ENCODE results near the gene TMEM125.

Gene TMEM125

DNA sequence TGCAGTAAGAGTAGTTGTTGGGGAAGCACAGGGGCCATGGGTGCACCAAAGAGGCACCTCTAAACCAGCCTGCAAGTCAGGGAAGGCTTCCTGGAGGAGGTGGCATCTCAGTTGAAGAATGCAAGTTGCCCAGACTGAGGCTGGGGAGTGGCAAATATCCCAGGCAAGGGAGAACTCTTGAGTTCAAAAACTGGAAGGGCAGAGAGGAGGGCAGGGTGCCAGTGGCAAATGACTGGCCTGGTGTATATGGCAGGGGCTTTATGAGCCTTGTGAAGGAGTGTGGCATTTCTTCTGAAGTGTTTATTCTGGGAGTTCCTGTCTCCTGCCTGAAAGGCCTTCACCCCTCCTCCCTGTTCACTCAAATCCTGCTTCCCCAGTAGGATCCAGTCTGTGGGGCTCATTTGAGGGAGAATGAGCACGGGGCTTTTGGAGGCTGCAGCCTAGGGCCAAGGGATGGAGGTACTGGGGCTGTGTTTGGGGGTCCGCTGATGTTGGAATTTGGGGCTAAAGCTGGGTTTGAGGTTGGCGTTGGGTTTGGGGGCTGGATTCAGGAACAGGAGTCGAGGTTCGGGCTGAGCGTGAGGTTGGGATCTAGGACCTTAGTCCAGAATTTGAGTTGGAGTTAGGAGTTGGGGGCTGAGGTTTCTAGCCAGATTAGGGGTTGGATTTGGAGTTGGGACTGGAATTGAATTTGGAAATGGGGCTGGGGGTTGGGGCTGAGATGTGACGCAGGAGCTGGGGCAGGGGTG is at the start of gene TMEM125:
TSS of gene TMEM125 (plus strand) at position 357 of the 749 bp plus-strand sequence. CDS start 2,740 bp downstream, outside the sequence.
- no peak for DNase-seq (ENCODE audit: low read depth in 2 of 2, low spot score in 1 of 2)

DNA sequence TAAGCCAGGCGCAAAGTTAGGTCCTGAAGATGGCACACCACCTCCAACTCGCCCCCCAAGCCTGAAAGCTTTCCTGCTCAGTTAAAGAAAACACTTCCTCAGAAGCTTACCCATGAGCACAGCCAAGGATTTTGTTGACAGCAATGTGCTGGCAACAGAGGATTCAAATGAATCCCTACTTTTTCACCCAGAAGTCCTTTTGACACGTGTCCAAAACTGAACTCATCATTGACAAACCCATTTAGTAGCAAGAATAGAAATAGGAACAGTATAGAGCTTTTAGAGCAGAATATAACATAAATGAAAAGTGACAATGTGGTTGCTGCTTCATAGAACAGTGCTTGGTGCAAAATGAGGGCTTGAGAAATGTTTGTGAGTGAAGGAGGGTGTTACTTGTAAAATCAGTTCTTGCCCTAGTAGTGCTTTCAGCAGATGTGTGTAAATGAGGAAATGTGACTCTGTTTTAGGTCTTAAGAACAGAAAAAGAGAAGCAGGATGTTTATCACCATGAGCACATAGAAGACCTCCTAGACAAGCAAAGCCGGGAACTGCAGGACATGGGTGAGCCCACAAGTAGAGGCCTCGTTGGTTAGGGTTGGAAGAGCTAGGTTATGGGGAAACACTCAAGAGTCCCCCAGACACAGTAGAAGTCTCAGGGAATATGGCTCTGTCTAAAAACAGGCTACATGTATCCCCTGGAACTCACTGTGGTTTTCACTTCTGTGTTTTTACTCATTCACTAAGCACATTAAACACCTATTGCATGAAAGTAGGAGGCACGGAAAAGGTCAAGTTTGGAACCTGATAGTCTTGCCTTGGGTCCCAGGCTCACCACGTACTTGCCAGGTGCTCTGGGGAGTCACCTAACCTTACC is 48.6 kb upstream of the TMEM125 start:
- no peak for DNase-seq (ENCODE audit: low read depth in 2 of 2, low spot score in 1 of 2)

DNA sequence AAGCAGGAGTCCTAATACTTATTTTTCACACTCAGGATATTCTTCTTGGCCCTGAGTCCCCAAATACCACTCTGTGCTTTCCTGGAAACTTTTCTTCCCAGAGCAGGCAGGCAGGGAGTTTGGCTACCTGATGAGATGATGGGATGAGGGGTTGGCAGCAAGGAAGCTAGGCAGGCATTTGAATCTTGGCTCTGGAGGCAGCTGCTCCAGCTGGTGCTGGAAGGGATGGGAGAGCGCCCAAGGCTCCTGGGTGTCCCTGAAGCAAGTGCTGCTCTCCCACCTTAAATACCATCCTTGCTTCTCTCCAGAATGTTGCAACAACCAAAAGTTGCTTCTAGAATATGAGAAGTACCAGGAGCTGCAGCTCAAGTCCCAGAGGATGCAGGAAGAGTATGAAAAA is 48.0 kb upstream of the TMEM125 start:
- no peak for DNase-seq (ENCODE audit: low read depth in 2 of 2, low spot score in 1 of 2)

DNA sequence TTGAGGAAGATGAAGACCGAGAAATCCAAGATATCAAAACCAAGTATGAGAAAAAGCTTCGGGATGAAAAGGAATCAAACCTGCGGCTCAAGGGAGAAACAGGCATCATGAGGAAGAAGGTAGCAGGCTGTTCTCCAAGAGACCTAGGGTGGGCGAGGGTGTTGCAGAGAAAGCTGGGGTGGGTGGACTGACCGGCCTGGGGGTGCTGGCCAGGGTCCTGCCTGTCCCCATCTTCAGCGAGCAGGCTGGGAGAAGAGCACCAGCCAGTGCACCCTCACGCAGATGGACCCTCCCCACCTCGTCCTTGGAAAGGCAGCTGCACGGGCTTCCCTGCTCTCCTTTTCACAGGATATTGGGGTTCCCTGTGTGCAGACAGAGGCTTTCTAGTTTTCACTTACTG is 46.9 kb upstream of the TMEM125 start:
- DNase-seq (ENCODE audit: low read depth in 2 of 2, low spot score in 1 of 2): no peak

DNA sequence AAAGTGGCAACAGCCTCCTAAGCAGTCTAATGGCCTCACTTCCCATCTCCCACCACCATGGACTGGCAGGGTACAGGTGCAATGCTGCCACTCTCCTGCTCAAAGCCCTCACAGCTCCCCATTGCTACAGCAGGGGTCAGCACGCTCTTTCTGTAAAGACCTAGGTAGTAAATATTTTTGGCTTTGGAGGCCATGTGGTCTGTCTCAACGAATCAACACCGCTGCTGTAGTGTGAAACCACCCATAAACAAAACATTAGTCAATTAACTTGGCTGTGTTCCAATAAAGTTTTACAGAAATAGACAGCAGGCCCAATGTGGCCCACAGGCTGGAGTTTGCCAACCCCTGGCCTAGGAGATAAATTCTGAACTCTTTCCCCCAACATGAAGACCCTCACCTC is 44.6 kb upstream of the TMEM125 start:
- DNase-seq (ENCODE audit: low read depth in 2 of 2, low spot score in 1 of 2): no peak

DNA sequence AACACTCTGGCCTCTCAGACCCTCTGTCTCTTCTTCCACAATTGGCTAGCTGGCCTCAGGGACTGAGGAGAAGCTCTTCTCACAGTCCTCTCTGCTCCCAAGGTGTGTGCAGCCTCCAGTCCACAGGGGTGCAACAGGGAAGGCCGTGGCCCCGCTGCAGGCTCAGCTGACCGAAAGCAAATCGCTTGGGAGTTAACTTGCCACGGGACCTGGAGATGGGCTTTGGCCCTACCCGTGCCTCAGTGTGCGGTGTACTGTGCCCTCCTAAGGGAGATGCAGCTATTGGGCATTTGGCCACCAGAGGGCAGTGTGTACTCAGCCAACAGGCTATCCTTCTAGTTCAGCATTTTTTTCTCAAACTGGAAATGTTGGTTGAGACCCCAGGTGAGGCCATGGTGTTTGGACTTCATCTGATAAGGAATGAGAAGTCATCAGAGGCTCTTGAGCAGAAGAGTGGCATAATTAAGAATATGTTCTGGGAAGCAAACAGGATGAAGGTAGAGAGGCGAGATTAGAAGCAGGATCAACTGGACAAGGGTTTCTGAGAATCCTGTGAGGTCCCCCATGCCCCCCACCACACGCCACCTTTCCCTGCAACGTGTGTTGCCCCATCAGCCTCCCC is 42.5 kb upstream of the TMEM125 start:
- DNase-seq (ENCODE audit: low read depth in 2 of 2, low spot score in 1 of 2): peak; percentile 72 to 81

DNA sequence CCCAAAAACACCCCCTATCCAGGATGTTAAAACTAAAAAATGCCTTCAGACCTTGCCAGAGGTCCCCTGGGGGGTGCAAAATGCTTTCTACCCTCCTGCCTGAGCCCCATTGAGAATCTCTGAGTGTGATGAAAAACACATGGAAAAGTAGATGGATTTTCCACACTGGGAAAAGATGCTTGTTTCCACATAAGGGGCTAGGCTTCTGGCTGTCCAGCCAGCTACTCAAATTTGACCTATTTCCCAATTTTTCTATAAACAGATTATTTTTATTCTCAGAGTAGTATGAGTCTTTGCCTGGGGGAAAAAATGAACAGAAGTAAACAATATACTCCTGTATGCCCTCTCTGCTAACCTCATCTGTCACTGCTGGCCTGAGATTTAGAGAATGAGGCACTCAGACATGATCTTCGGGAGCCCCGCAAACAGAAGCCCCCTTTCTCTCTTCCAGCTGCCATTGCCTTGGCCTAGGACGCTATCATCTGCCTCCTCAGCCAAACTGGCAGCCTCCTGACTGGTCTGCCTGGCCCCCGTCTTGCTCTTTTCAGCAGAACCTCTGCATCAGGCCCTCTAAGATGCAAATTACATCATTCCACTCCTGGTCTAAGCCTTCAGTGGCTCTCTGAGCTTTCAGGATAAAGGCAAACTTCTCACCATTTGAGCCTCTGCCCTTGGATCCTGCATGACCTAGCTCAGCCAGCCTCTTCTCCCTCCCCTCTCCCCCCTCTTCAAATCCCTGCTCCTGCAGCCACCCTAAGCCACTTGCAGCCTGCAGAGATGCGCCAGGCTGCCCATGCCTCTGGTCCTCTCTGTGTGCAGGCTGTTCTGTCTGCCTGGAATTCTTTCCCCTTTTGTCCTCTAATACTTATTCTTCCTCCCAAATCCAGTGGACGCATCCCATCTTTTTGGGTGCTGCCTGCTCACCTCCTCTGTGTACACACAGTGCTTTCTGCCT is 39.7 kb upstream of the TMEM125 start:
- DNase-seq (ENCODE audit: low read depth in 2 of 2, low spot score in 1 of 2): no peak

DNA sequence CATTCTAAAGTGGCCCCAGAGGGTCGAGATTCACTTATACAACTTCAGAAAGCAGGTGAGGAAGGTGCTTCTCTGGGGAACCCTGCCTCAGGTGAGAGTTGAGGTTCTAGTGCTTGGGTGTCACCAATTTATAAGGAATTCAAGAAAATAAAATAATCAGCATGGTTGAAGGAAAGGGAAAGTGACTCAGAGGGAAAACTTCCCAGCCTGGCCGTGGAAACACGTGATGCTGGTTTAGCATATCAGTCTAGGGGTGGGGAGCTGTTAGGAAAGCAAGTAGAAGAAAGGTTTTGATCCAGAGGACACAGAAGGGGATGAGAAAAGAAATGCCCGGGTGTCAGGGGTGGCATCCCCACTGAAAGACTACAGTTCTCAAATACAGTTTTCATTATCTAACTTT is 37.7 kb upstream of the TMEM125 start:
- no peak for DNase-seq (ENCODE audit: low read depth in 2 of 2, low spot score in 1 of 2)

DNA sequence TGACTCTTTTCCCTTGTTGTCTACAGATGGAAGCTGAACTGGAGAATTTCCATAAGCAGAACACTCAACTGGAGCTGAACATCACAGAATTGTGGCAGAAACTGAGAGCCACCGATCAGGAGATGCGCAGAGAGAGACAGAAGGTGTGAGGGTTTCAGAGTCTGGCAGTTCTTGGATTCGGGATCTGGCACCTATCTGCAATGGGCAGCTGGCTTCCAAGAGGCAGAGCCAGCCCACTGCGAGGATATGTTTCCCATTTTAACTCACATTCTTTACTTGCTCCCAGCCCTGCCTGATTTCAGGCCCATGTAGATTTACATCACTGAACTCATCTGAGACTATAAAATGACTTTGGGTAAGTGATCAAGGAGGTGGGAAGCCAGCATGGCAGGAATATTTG is 37.3 kb upstream of the TMEM125 start:
- no peak for DNase-seq (ENCODE audit: low read depth in 2 of 2, low spot score in 1 of 2)

DNA sequence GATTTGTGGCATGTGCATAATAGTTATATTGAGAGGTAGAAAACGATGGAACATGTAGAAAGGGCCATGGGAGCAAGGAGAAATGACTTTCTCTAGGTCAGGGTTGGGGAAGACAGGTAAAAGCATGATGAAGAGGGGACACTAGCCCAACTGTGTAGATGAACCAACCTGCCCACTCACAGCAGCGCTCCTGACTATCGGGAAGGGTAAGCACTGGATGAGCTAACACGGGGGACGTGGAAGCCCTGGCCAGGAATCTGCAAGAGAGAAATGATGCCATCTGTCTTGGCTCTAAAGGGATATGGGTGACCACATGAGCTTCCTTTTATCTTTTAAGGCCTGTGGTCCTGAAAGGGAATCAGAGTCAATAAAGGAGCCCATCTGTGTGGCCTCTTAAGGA is 36.2 kb upstream of the TMEM125 start:
- no peak for DNase-seq (ENCODE audit: low read depth in 2 of 2, low spot score in 1 of 2)

DNA sequence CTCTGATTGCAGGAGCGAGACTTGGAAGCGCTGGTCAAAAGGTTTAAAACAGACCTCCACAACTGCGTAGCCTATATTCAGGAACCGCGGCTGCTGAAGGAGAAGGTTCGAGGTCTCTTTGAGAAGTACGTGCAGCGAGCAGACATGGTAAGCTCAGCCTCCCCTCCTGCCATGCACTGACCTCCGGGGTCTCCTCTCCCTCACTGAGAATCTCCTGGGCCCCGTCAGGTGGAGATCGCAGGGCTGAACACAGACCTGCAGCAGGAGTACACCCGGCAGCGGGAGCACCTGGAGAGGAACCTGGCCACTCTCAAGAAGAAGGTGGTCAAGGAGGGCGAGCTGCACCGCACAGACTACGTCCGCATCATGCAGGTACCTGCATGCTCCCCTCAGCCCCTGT is 35.5 kb upstream of the TMEM125 start:
- no peak for DNase-seq (ENCODE audit: low read depth in 2 of 2, low spot score in 1 of 2)

DNA sequence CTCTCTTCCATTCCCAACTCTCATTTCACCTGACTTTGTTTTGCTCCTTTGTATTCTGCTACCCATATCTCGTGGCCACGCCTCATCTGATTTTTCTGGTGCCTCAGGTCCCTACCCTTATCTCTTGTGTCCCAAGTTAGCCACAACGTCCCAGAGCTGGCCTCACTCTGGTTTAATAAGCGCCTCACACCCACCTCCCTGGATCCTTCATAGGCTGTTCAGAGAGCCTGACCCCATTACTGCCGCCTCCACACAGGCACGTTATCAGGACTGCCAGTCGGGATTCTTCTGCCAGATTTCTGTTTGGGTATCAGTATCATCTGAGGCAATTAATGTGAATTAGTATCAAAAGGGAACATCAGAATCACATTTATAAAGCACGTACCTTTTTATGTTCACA is 34.7 kb upstream of the TMEM125 start:
- no peak for DNase-seq (ENCODE audit: low read depth in 2 of 2, low spot score in 1 of 2)

DNA sequence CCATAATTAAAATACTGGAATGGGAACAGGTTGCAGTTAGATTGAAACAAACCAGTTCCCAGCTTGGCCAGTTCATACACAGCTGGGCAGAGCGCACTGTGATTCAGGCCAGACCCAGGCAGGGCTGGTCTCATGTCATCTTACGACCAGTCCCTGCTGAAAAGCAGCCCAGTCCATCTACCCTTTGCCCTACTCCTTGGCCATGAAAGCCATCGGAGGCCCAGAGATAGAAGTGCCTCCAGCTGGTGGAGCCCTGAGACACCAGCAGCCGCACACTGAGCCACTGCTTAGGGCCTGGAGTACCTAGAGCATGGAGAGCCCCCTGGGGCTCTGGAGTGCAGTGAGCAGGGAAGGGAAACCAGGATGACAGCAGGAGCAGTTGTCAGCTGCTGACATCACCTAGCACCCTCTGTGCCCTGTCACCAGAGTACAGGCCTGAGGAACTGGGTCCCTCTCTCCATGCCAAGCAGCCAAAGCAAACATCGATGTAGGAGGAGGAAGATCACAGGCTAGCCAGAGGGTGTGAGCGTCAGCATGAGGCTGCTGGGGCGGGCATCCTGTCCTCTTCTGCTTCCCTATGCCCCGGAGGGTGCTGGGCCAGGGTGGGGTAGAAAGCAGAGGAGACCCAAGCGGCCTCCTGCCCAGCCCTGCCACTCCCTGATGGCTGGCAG is 34.2 kb upstream of the TMEM125 start:
- no peak for DNase-seq (ENCODE audit: low read depth in 2 of 2, low spot score in 1 of 2)

DNA sequence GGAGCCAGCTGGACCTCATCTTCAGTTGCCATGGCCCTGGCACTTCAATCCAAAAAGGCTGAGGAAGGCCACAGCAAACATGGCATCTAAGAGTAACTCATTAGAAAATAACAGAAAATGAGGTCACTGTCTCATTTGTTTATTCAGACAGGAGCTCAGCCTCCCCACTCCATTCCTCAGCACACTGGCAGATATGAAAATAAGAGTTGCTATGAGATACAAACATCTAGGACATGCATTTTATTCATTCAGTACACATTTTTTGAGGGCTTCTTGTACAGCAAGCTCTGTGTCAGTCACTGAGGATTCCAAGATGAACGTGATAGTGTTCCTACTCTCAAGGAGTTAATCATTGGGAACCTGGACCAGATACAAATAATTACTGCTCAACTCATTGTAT is 32.7 kb upstream of the TMEM125 start:
- DNase-seq (ENCODE audit: low read depth in 2 of 2, low spot score in 1 of 2): no peak

DNA sequence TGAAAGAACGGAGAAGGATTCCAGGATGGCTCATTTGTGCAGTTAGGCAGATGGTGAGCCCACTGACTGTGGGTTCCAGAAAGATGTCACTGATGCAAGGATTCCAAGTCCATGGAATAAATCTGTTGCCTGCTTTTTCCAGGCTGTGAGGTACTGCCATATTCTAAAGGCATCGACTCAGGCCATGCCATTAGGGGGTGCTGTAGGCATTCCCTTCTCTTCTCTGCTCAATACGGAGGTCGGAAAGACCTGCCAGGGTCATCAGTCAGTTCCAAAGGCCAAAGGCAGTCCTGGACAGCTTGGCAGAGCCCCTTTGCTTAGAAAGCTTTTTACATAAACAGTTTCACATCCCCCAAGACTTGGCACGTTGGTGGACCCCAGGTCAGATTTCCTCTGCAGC is 31.7 kb upstream of the TMEM125 start:
- DNase-seq (ENCODE audit: low read depth in 2 of 2, low spot score in 1 of 2): no peak

DNA sequence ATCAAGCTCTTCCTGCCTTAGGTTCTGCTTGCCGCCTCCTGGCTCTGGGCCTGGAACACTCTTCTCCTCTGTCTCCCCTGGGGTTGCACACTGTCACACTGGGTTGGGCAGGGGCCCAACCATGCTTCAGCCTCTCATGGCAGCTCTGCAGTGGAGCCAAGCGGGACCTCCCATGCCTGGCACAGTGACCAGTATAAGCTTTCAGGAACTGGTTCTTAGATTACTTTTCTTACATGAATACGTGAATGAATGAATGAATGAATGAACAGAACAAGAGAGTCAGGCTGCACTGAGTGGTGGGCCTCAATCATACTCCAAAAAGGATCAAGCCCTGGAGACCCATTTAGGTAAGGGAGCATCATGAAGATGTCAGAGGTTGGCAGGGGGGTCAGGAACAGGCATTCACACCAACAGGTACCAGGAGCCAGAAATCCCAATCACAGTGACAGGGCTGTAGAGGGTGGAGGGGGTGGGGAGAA is 30.8 kb upstream of the TMEM125 start:
- DNase-seq (ENCODE audit: low read depth in 2 of 2, low spot score in 1 of 2): no peak

DNA sequence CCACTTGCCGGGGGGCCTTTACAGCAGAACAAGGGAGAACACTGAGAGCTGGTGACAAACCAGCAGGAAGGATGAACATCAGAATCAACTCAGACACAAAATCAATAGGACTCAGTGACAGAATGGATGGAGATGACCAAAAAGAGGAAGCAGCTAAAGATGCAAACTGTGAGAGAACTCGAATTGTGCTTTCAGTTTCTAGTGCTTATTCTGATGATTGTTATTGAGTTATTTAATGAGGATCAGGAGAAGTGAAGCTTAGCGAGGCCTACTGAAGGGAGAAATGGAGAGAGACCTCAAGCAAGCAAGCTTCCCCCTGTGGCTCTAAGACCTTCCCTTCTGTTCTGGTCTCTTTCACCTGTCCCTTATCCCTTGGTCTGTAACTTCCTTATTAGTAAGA is 30.3 kb upstream of the TMEM125 start:
- DNase-seq (ENCODE audit: low read depth in 2 of 2, low spot score in 1 of 2): no peak

DNA sequence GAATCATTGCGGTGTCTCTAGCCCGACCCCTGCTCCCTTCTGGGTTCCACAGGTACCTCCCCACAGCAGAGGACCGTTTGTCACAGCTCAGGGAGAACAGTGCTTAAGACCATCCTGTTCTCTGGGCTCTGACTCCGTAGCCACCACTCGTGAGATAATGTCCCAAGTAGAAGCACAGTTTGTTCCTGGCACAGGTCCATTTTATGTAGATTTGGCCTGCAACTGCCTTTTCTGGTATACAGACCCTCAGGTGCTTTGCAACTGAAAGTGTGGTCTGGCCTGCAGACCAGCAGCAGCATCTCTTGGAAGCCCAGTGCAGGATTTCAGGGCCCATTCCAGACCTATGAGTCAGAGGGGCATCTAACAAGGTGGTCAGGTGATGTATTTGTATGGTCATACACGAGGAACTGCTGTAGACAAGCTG is 28.4 kb upstream of the TMEM125 start:
- no peak for DNase-seq (ENCODE audit: low read depth in 2 of 2, low spot score in 1 of 2)

DNA sequence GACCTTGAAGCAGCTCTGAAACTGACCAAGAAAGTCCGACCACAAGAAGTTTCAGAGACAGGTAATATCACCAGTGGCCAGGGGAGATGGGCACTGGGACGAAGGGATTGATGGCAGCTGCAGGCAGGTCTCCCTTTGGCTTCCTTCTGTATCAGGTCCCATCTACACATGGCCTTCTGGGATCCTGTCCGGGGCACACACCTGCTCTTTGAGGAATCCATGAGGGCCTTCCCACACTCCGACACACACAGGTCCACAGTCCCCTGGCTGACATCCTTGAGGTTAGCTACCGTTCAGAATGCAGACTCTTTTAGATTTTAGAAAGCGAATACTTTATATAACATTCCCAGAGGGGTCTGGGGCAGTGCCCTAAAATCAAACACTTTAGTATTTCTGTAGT is 26.5 kb upstream of the TMEM125 start:
- no peak for DNase-seq (ENCODE audit: low read depth in 2 of 2, low spot score in 1 of 2)

Data from stimulated activated CD8-positive, alpha-beta memory T cell treated with anti-CD3 and anti-CD28 coated beads, Interleukin-4, amount 100 ng/mL, for 1 hour (primary cell).